ENCODE measurements around the gene IGSF8.
A peak's percentile ranks its signal among the peaks of the same experiment; 100 is the strongest.

Gene IGSF8

GRCh38 chr1:160086456-160086892 lies 11.9 kb downstream of the IGSF8 start:
- DNase-seq (ENCODE audit: low read depth in 2 of 2) = no peak

- DNase-seq (ENCODE audit: low read depth in 2 of 2) = peak; percentile 57 to 73
These were observed 12.5 kb downstream of the IGSF8 start for GRCh38 chr1:160085686-160086455.

GRCh38 chr1:160084771-160085321 lies 13.6 kb downstream of the IGSF8 start:
- DNase-seq (ENCODE audit: low read depth in 2 of 2) = no peak

GRCh38 chr1:160083968-160084770 lies 14.2 kb downstream of the IGSF8 start:
- peak; percentile 36 to 70 for DNase-seq (ENCODE audit: low read depth in 2 of 2)

GRCh38 chr1:160082926-160083325 lies 15.5 kb downstream of the IGSF8 start:
- no peak for DNase-seq (ENCODE audit: low read depth in 2 of 2)

- no peak for DNase-seq (ENCODE audit: low read depth in 2 of 2)
These were observed 15.9 kb downstream of the IGSF8 start for GRCh38 chr1:160082487-160082886.

- no peak for DNase-seq (ENCODE audit: low read depth in 2 of 2)
These were observed 17.0 kb downstream of the IGSF8 start, which contains the start of gene KCNJ9 for GRCh38 chr1:160081261-160081936. KCNJ9 (plus strand) TSS chr1:160081538; CDS start chr1:160084031, 2,493 bp downstream.

GRCh38 chr1:160080381-160081100 lies 17.9 kb downstream of the IGSF8 start:
- DNase-seq (ENCODE audit: low read depth in 2 of 2) = no peak

GRCh38 chr1:160079448-160079847 lies 19.0 kb downstream of the IGSF8 start:
- DNase-seq (ENCODE audit: low read depth in 2 of 2) = no peak

- peak; percentile 55 to 56 for DNase-seq (ENCODE audit: low read depth in 2 of 2)
These were observed 19.8 kb downstream of the IGSF8 start for GRCh38 chr1:160078512-160079195.

- no peak for DNase-seq (ENCODE audit: low read depth in 2 of 2)
These were observed 20.9 kb downstream of the IGSF8 start for GRCh38 chr1:160077486-160077885.

- DNase-seq (ENCODE audit: low read depth in 2 of 2) = no peak
These were observed 22.1 kb downstream of the IGSF8 start for GRCh38 chr1:160076295-160076694.

GRCh38 chr1:160075836-160076235 lies 22.6 kb downstream of the IGSF8 start:
- no peak for DNase-seq (ENCODE audit: low read depth in 2 of 2)

- DNase-seq (ENCODE audit: low read depth in 2 of 2) = no peak
These were observed 23.6 kb downstream of the IGSF8 start for GRCh38 chr1:160074865-160075264.

GRCh38 chr1:160071289-160071688 lies 27.1 kb downstream of the IGSF8 start:
- no peak for DNase-seq (ENCODE audit: low read depth in 2 of 2)

- DNase-seq (ENCODE audit: low read depth in 2 of 2) = peak in 1 of 2 donors; percentile 31
These were observed 27.9 kb downstream of the IGSF8 start for GRCh38 chr1:160070243-160071163.

GRCh38 chr1:160069460-160070231 lies 28.8 kb downstream of the IGSF8 start, which contains the start of gene KCNJ10:
KCNJ10 (minus strand) TSS chr1:160070160; CDS start chr1:160042532, 27,628 bp downstream.
- DNase-seq (ENCODE audit: low read depth in 2 of 2) = no peak

- DNase-seq (ENCODE audit: low read depth in 2 of 2) = no peak
These were observed 30.2 kb downstream of the IGSF8 start for GRCh38 chr1:160068225-160068624.
